ENCODE data around the gene CRAMP1. TPM values are rescaled to one million over a fixed set of nuclear protein-coding genes. Genes with fewer than 3 reads are reported as not detected.

CRAMP1 gene
- total RNA-seq, 3 donors from 2014 or later: 15.7 to 27.4 (median 20.6) TPM

GRCh38 chr16:1645914-1646525, 33.9 kb downstream of the CRAMP1 start:
- intact Hi-C loops (cut with DNase I, micrococcal nuclease): no loop called here
- no peaks in the 10 kb centered on the region for H3K4me1 ChIP-seq (ENCODE audit: low read depth)
- H3K9me3 ChIP-seq: no peaks in the 10 kb centered on the region
- DNase-seq: no peak
- peaks cover 5% of the 10 kb centered on the region for H3K36me3 ChIP-seq (ENCODE audit: low read depth)
- H3K4me3 ChIP-seq: no peak overlapping the region
- no peak for TF ChIP-seq CTCF (IDR thresholded peaks at IDR 0.05)
- ATAC-seq: no peak

GRCh38 chr16:1647856-1648255, 35.7 kb downstream of the CRAMP1 start:
- no peaks in the 10 kb centered on the region for H3K9me3 ChIP-seq
- no peak for TF ChIP-seq CTCF (IDR thresholded peaks at IDR 0.05)
- no peak for DNase-seq
- H3K4me3 ChIP-seq: no peak overlapping the region
- intact Hi-C loops (cut with DNase I, micrococcal nuclease): no loop called here
- ATAC-seq: no peak
- no peaks in the 10 kb centered on the region for H3K4me1 ChIP-seq (ENCODE audit: low read depth)
- H3K36me3 ChIP-seq (ENCODE audit: low read depth): peaks cover 6% of the 10 kb centered on the region

GRCh38 chr16:1650131-1650530, 38.0 kb downstream of the CRAMP1 start:
- intact Hi-C loops (cut with DNase I, micrococcal nuclease): no loop called here
- ATAC-seq (no peak), DNase-seq (no peak)
- H3K4me1 ChIP-seq (ENCODE audit: low read depth): no peaks in the 10 kb centered on the region
- no peaks in the 10 kb centered on the region for H3K9me3 ChIP-seq
- TF ChIP-seq CTCF (IDR thresholded peaks at IDR 0.05): no peak
- peaks cover 8% of the 10 kb centered on the region for H3K36me3 ChIP-seq (ENCODE audit: low read depth)
- no peak overlapping the region for H3K4me3 ChIP-seq

GRCh38 chr16:1651094-1651973, 39.2 kb downstream of the CRAMP1 start:
- H3K4me3 ChIP-seq: no peak overlapping the region
- TF ChIP-seq CTCF (IDR thresholded peaks at IDR 0.05): no peak
- H3K9me3 ChIP-seq: no peaks in the 10 kb centered on the region
- ATAC-seq (no peak), DNase-seq (no peak)
- intact Hi-C loops (cut with DNase I, micrococcal nuclease): no loop called here
- H3K4me1 ChIP-seq (ENCODE audit: low read depth): no peaks in the 10 kb centered on the region
- peaks cover 11% of the 10 kb centered on the region for H3K36me3 ChIP-seq (ENCODE audit: low read depth)

- H3K4me3 ChIP-seq: no peak overlapping the region
- intact Hi-C loops (cut with DNase I, micrococcal nuclease): no loop called here
- H3K4me1 ChIP-seq (ENCODE audit: low read depth): no peaks in the 10 kb centered on the region
- H3K9me3 ChIP-seq: no peaks in the 10 kb centered on the region
- H3K36me3 ChIP-seq (ENCODE audit: low read depth): peaks cover 11% of the 10 kb centered on the region
- no peak for ATAC-seq
- no peak for TF ChIP-seq CTCF (IDR thresholded peaks at IDR 0.05)
- DNase-seq: no peak
Measured at GRCh38 chr16:1651974-1652312, 39.8 kb downstream of the CRAMP1 start.

Data from mucosa of descending colon (tissue), 3 donors.